GM21825 (cell line): Measurements from ENCODE around the gene PFDN2.

Experiments used
- ATAC-seq: cut with Tn5 transposase; IDR thresholded peaks from one replicate; pipeline ENCODE4 v1.9.1; 2021; ENCODE audit warnings: mild to moderate bottlenecking, moderate library complexity; ENCODE audit not compliant: unreplicated experiment

The PFDN2 gene

DNA sequence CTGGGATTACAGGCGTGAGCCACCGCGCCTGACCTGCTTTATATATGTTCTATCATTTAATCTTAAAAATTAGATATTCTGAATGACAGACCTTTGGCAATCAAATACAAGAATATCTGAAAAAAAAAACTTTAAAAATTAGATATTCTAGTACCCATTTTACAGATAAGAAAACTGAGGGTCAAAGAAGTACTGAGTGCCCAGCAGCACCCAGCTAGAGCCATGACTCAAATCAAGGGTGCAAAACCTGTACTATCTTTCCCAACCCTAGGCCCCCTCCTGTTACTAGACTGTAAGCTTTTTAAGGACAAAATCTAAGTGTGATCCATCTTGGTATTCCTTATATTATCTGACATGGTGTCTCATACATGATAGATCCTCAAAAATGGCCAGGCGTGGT is 56.4 kb downstream of the PFDN2 start:
- no peak for ATAC-seq

DNA sequence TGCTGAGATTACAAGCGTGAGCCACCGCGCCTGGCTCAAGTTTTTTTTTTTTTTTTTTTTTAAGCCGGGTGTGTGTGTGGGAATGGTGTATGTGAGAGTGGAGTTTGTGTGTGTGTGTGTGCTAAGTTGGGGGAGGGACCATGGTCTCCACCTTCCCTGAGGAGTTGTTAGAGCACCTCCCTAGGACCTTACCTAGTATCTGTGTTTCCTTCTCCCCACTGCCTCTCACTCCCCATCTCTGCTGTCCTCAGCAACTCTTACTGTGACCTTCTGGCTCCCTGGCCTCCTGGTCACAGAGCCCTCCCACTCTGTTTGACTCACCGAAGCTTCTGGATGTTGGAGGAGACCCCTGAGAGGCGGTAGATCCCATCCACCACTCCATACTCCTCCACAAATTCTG is 58.5 kb downstream of the PFDN2 start:
- ATAC-seq = no peak

DNA sequence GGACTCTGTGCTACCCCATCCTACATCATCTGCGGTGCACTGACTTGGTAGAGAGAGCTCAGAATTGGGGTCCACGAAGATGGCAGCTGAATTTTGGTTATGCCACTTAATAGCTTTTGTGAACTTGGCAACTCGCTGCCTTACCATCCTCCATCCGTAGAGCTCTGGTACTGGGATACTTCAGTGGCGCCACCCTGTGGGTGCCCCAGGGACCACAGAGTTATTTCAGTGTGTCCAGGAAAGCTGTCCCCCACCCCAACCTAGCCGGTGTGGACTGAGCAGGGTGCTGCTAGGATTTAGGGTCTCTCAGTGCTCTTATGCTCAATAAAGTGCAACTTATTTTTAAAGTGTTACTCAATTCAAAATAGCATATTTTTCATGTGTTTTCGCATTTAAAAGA is 63.0 kb downstream of the PFDN2 start:
- no peak for ATAC-seq

DNA sequence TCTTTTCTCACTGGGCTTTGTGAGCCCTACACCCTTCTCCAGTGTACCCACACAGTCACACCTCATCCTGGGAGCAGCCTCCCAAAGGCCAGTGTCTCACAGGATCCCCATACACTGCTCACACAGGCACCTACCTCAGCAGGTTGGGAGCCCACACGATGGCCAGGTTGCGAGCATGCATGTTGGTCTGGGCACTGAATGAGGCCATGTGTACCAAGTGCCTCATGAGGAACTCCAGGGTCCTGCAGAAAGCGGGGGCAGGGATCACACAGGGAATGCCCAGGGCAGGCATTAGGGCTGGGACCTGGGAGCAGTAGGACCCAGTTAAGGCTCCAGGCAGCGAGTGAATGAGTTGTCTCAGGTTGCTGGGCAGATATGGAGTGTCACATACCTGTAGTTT is 63.6 kb downstream of the PFDN2 start:
- ATAC-seq = no peak

DNA sequence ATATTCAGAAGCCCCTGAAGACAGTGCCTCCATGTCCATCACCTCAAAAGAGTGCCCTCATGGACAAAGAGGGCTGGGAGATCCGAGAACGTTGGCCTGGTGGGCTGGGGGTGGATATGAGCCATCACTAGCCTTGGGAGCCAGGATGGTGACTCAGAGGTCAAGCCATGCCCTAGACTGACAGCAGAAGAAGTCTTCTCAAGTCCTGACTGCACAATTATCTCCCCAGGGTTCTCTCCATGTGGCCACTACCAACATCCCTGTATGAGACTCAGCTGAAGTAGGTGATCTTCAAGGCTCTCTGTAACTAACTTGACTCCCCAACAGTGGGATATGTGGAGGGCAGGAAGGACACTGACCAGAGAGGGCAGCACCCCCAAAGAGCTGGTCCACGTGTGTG is 64.9 kb downstream of the PFDN2 start:
- no peak for ATAC-seq

DNA sequence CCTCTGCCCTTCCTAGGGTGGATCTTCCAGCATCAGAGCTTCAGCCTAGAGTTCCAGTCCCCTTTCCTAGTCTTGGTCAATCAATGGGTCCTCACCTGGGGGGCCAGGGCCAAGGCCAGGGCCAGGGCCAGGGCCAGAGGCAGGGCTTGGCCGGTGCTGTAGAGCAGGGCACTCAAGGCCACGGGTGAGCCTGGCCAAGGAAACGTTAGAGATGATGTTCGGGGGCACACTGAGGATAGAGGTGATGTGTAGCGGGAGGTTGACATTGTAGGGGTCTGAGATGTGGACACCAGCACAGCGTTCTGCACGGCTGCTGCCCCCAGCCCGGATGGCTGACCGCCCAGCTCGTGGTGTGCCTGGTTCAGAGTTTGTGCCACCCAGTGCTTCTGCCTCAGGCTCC is 66.6 kb downstream of the PFDN2 start:
- ATAC-seq = no peak
